Esophagus squamous epithelium (tissue), 4 donors: ENCODE measurements around the gene ARHGAP27.

Experiments
- CTCF ChIP-seq, 6 experiments: fragments of 450-650 bp in 4 of 6; fragments of 200-600 bp in 2 of 6; sonication (generic) in 2 of 6; IDR thresholded peaks; one replicate each; pipeline ENCODE4 v1.5.1; 2016 to 2019; ENCODE audit warnings: antibody characterized with exemption in 6 of 6, mild to moderate bottlenecking in 4 of 6, moderate library complexity in 4 of 6
- POLR2A ChIP-seq, 4 donors: fragments of 450-650 bp; IDR thresholded peaks; one replicate each; pipeline ENCODE4 v1.6.1; 2017; ENCODE audit warnings: antibody characterized with exemption in 4 of 4, mild to moderate bottlenecking in 4 of 4, moderate library complexity in 3 of 4

GRCh38 chr17:45377401-45377800 lies 55.3 kb downstream of the ARHGAP27 start:
- TF ChIP-seq CTCF (IDR thresholded peaks at IDR 0.05) = no peak
- TF ChIP-seq POLR2A (IDR thresholded peaks at IDR 0.05) = no peak
